Measurements from ENCODE around the gene GHRL. TPM values are rescaled to one million over a fixed set of nuclear protein-coding genes. Genes with fewer than 3 reads are reported as not detected.
"Not testable (repeated sequence)": the region's sequence is repeated elsewhere in the genome, so short reads cannot be mapped to it uniquely, and the experiment has no call there.

The GHRL gene
- total RNA-seq, 4 donors from 2014 or later = 0.80 TPM; not detected in 3

DNA sequence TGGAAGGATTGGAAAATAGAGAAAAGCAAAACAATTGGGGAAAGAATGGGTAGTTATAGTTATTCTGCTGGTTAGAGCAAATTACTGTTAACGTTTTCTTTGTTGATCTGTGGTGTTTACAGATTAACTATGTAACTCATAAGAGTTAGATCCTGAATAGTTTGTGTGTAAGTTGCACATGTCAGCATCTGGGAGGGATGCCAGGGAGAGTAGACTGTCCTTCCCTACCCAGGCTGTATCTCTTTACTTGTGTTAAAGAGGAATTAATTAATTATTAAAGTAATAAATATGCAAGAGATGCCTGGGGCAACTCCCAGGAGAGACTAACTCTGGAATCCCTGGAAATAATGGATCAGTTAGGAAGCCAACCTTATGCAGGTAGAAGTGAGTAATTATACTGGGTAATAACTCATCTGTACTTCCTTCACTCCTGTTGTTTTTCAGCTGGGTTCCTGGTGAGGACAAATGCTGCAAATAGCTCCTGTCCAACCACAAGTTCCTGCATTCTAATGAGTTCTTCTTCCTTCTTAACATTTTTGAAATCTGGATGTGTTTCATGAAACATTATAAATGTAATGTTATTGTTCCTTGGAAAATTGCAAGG is 18.9 kb downstream of the GHRL start:
- H3K27ac ChIP-seq = no peak overlapping the region
- no peak overlapping the region for H3K4me3 ChIP-seq
- DNase-seq (ENCODE audit: low spot score in 2 of 2) = no peak
- H3K9me3 ChIP-seq = no peaks in the 10 kb centered on the region
- WGBS = 14% methylated on average over 1 of the region's 1 CpG
- peaks cover 58% of the 10 kb centered on the region for H3K36me3 ChIP-seq
- no peaks in the 10 kb centered on the region for H3K27me3 ChIP-seq
- H3K4me1 ChIP-seq = peaks cover 21% of the 10 kb centered on the region
- TF ChIP-seq CTCF (IDR thresholded peaks at IDR 0.05) (no peak), EP300 (IDR thresholded peaks at IDR 0.05) (no peak), POLR2AphosphoS5 (IDR thresholded peaks at IDR 0.05) (no peak), POLR2A (IDR thresholded peaks at IDR 0.05) (no peak)

DNA sequence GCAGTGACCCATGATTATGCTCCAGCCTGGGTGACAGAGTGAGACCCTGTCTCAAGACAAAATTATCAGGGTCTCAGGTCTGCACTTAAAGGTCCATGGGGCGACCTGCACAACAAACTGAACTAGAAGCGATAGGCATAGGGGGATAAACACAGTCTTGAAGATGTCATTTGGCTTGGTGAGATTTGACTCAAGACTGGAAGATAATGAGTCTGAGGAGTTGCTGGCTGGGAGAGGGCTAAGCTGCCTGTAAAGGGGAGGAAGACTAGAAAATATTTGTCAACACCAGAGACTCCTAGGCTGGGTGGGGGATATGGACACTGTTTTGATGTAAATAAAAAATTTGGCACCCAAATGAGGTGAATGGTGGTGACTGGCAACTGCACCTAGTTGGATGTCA is 19.8 kb downstream of the GHRL start:
- TF ChIP-seq POLR2AphosphoS5 (IDR thresholded peaks at IDR 0.05) (no peak), POLR2A (IDR thresholded peaks at IDR 0.05) (no peak), CTCF (IDR thresholded peaks at IDR 0.05) (no peak), EP300 (IDR thresholded peaks at IDR 0.05) (no peak)
- Histone ChIP-seq H3K9me3 (no peaks in the 10 kb centered on the region), H3K36me3 (peaks cover 50% of the 10 kb centered on the region), H3K27me3 (no peaks in the 10 kb centered on the region), H3K27ac (no peak overlapping the region), H3K4me3 (no peak overlapping the region), H3K4me1 (peaks cover 21% of the 10 kb centered on the region)
- 95% methylated on average over 2 of the region's 2 CpGs for WGBS
- DNase-seq (ENCODE audit: low spot score in 2 of 2) = no peak

DNA sequence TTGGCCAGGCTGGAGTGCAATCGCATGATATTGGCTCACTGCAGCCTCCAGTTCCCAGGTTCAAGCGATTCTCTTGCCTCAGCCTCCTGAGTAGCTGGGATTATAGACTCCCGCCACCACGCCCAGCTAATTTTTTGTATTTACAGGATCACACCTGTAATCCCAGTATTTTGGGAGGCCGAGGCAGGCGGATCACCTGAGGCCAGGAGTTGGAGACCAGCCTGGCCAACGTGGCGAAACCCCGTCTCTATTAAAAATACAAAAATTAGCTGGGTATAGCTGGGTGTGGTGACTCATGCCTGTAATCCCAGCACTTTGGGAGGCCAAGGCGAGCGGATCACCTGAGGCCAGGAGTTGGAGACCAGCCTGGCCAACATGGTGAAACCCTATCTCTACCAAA is 20.3 kb downstream of the GHRL start:
- not testable (repeated sequence) for H3K4me3 ChIP-seq; H3K27me3 ChIP-seq; H3K27ac ChIP-seq; DNase-seq (ENCODE audit: low spot score in 2 of 2); H3K9me3 ChIP-seq
- H3K4me1 ChIP-seq = peaks cover 21% of the 10 kb centered on the region
- H3K36me3 ChIP-seq = peaks cover 45% of the 10 kb centered on the region
- 89% methylated on average over 11 of the region's 11 CpGs for WGBS

DNA sequence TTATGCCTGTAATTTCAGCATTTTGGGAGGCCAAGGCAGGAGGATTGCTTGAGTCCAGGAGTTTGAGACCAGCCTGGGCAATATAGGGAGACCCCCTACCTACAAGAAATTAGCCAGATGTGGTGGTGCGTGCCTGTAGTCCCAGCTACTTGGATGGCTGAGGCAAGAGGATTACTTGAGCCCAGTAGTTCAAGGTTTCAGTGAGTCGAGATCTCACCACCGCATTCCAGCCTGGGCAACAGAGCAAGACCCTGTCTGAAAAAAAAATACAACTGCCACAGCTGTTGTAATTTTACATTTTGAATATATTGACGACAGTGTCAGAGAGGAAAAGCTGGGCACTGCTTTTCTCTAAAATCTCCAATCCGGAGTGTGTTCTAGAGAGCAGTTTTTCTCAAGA is 23.3 kb downstream of the GHRL start:
- Histone ChIP-seq H3K27ac (no peak overlapping the region), H3K4me3 (no peak overlapping the region), H3K36me3 (peaks cover 42% of the 10 kb centered on the region), H3K4me1 (peaks cover 17% of the 10 kb centered on the region), H3K27me3 (no peaks in the 10 kb centered on the region), H3K9me3 (no peaks in the 10 kb centered on the region)
- TF ChIP-seq POLR2A (IDR thresholded peaks at IDR 0.05) (no peak), POLR2AphosphoS5 (IDR thresholded peaks at IDR 0.05) (no peak), EP300 (IDR thresholded peaks at IDR 0.05) (no peak), CTCF (IDR thresholded peaks at IDR 0.05) (no peak)
- DNase-seq (ENCODE audit: low spot score in 2 of 2) = no peak
- 94% methylated on average over 5 of the region's 5 CpGs for WGBS

- H3K36me3 ChIP-seq = peaks cover 42% of the 10 kb centered on the region
- H3K9me3 ChIP-seq = no peaks in the 10 kb centered on the region
- DNase-seq (ENCODE audit: low spot score in 2 of 2) = no peak
These were observed 23.8 kb downstream of the GHRL start for GRCh38 chr3:10268930-10269329.

More at GRCh38 chr3:10268930-10269329, 23.8 kb downstream of the GHRL start:
- H3K4me3 ChIP-seq = no peak overlapping the region
- no peaks in the 10 kb centered on the region for H3K27me3 ChIP-seq
- WGBS = 100% methylated on average over 3 of the region's 5 CpGs
- H3K27ac ChIP-seq = no peak overlapping the region
- H3K4me1 ChIP-seq = peaks cover 12% of the 10 kb centered on the region
- TF ChIP-seq EP300 (IDR thresholded peaks at IDR 0.05) (no peak), POLR2A (IDR thresholded peaks at IDR 0.05) (no peak), CTCF (IDR thresholded peaks at IDR 0.05) (no peak), POLR2AphosphoS5 (IDR thresholded peaks at IDR 0.05) (no peak)
